GM12878 (cell line): ENCODE data around the gene ARHGAP45. TPM values are rescaled to one million over a fixed set of nuclear protein-coding genes. Genes with fewer than 3 reads are reported as not detected.

Source experiments
- ATAC-seq: fragments of 200-7000 bp; cut with Tn5 transposase; 3 replicates; pipeline ENCODE4 v1.9.1; 2020; ENCODE audit warnings: mild to moderate bottlenecking, moderate library complexity
- BruUV-seq: library from RNA; stranded (reverse); fragments of 400-500 nt; replicated peaks from 2 replicates; lab custom pipeline; 2021; lab: Mats Ljungman, UMichigan
- CTCF ChIA-PET: fragments of 300-600 bp; sonication (Branson Sonifier 250); formaldehyde crosslinking; extraction: SDS; loops from one replicate; lab custom pipeline; 2021; ENCODE audit warnings: inconsistent platforms; lab: Yijun Ruan, JAX
- POLR2A ChIA-PET: fragments of 350-600 bp; formaldehyde crosslinking; extraction: SDS; loops from one replicate; lab custom pipeline; 2021; ENCODE audit warnings: inconsistent platforms; lab: Charles Lee
- RAD21 ChIA-PET: fragments of 300-600 bp; sonication (Branson Sonifier 250); formaldehyde crosslinking; loops from one replicate; lab custom pipeline; 2023; ENCODE audit warnings: antibody characterized with exemption; ENCODE audit not compliant: unreplicated experiment; lab: Charles Lee
- SMC1A ChIA-PET: fragments of 300-600 bp; sonication (Branson Sonifier 250); formaldehyde crosslinking; loops from one replicate; lab custom pipeline; 2023; ENCODE audit not compliant: unreplicated experiment, uncharacterized antibody; lab: Charles Lee
- DNase-seq: peaks from one replicate; pipeline ENCODE4 v3.0.0-alpha.2; 2011; ENCODE audit warnings: low read depth, low spot score
- FAIRE-seq: peaks from 3 replicates; lab custom pipeline; 2011; peaks lifted over from hg19 to GRCh38; lab: Jason Lieb, UNC
- H2AFZ ChIP-seq: 2 replicates; pipeline ENCODE4 v1.6.0; 2011; ENCODE audit warnings: low read depth, low read length, control low read depth; ENCODE audit not compliant: control insufficient read depth
- H3K27ac ChIP-seq: 2 replicates; pipeline ENCODE4 v1.5.1; 2011; ENCODE audit warnings: control low read depth; ENCODE audit not compliant: control insufficient read depth, insufficient read depth
- H3K27me3 ChIP-seq, 2 experiments: replicated peaks in 1 of 2; 2 replicates each; pipeline versions ENCODE4 v1.6.0 to v1.6.1; 2011; ENCODE audit warnings: low read length in 1 of 2; ENCODE audit not compliant: control insufficient read depth in 2 of 2, insufficient read depth in 2 of 2
- H3K36me3 ChIP-seq, 2 experiments: 2 replicates each; pipeline ENCODE4 v1.5.1; 2011; ENCODE audit warnings: low read length in 1 of 2; ENCODE audit not compliant: control insufficient read depth in 2 of 2, insufficient read depth in 2 of 2
- H3K4me1 ChIP-seq: 2 replicates; pipeline ENCODE4 v1.6.1; 2011; ENCODE audit warnings: mild to moderate bottlenecking, low read length, moderate library complexity, mixed read lengths; ENCODE audit not compliant: control insufficient read depth, insufficient read depth
- H3K4me2 ChIP-seq: 2 replicates; pipeline ENCODE4 v1.6.0; 2011; ENCODE audit warnings: control low read depth; ENCODE audit not compliant: control insufficient read depth, insufficient read depth
- H3K4me3 ChIP-seq: fragments of 200-600 bp; sonication (generic); 2 replicates; pipeline ENCODE4 v1.5.1; 2016
- H3K79me2 ChIP-seq: 2 replicates; pipeline ENCODE4 v1.6.0; 2011; ENCODE audit warnings: low read length; ENCODE audit not compliant: control insufficient read depth, insufficient read depth
- H3K9ac ChIP-seq: 2 replicates; pipeline ENCODE4 v1.8.0; 2011; ENCODE audit warnings: low read length, control low read depth, mixed read lengths; ENCODE audit not compliant: control insufficient read depth, insufficient read depth
- H3K9me3 ChIP-seq: replicated peaks from 3 replicates; pipeline ENCODE4 v1.5.1; 2011; ENCODE audit warnings: mild to moderate bottlenecking, low read length; ENCODE audit not compliant: control insufficient read depth, insufficient read depth
- H4K20me1 ChIP-seq: 2 replicates; pipeline ENCODE4 v1.6.0; 2011; ENCODE audit not compliant: control insufficient read depth, insufficient read depth
- CEBPB ChIP-seq, 2 experiments: fragments of 150-350 bp in 1 of 2; IDR thresholded peaks; 2 replicates each; pipeline ENCODE4 v1.6.1; 2012 to 2014; ENCODE audit warnings: low read depth in 2 of 2, low read length in 2 of 2, borderline replicate concordance in 1 of 2, inconsistent platforms in 1 of 2
- HCFC1 ChIP-seq: fragments of 150-350 bp; IDR thresholded peaks from 2 replicates; pipeline ENCODE4 v1.6.1; 2014; ENCODE audit warnings: low read length
- KLF5 ChIP-seq: fragments of 450-650 bp; IDR thresholded peaks from 2 replicates; pipeline ENCODE4 v1.6.1; 2014; ENCODE audit warnings: mild to moderate bottlenecking; ENCODE audit not compliant: partially characterized antibody
- NRF1 ChIP-seq: conservative IDR thresholded peaks from 2 replicates; pipeline ENCODE4 v1.6.1; 2011; ENCODE audit warnings: mild to moderate bottlenecking, low read depth, low read length, improper control_type of control experiment
- SMAD5 ChIP-seq: IDR thresholded peaks from 2 replicates; pipeline ENCODE4 v1.6.1; 2016; ENCODE audit warnings: antibody characterized with exemption, low read depth
- ZNF384 ChIP-seq: IDR thresholded peaks from 2 replicates; pipeline ENCODE4 v1.6.1; 2012; ENCODE audit warnings: low read depth, mild to moderate bottlenecking, low read length, improper control_type of control experiment, borderline replicate concordance
- WGBS: methylation state at CpG from one replicate; pipeline ENCODE4 v1.1.6; 2016; ENCODE audit warnings: low lambda C conversion rate; ENCODE audit not compliant: insufficient replicate concordance, insufficient coverage; ENCODE audit errors: missing lambda C conversion rate; 5-methylcytosine and 5-hydroxymethylcytosine counted together
- in situ Hi-C: fragments of 300-500 bp; cut with MboI; formaldehyde crosslinking; loops from 9 replicates; pipeline ENCODE4 v1.14.3; 2018; ENCODE audit warnings: mixed read lengths
- intact Hi-C: fragments of 100-400 bp; cut with micrococcal nuclease; formaldehyde crosslinking; loops from one replicate; pipeline ENCODE4 v1.14.2; 2022; ENCODE audit not compliant: unreplicated experiment
- polyA plus RNA-seq, 11 experiments: library from polyadenylated mRNA; depleted of rRNA in 4 of 11; unstranded in 6 of 11; stranded (reverse) in 5 of 11; fragments of >200 nt; fragmentation: Nextera tagmentation in 4 of 11; fragmentation: Illumina TruSeq in 1 of 11; extraction: Ambion mirVana in 4 of 11; extraction: Trizol in 1 of 11; gene quantifications; 1 replicate in 1 of 11; 2 replicates in 10 of 11; pipeline versions ENCODE4 v1.2.1 to v1.2.3, GENCODE V29; 2011 to 2016; ENCODE audit warnings: inconsistent platforms in 2 of 11, missing spikeins in 2 of 11, low read depth in 1 of 11
- total RNA-seq, 4 experiments: library from RNA; depleted of rRNA in 3 of 4; stranded (reverse); fragments of >200 nt in 3 of 4; fragmentation: Illumina TruSeq in 1 of 4; extraction: Trizol in 1 of 4; gene quantifications; 2 replicates each; pipeline versions ENCODE4 v1.2.1 to v1.2.3, GENCODE V29; 2013 to 2021
- TF ChIP-seq, protein P1 (sequence below): IDR thresholded peaks from 2 replicates; pipeline ENCODE4 v1.6.1; 2012; ENCODE audit warnings: improper control_type of control experiment, low read depth, low read length; ENCODE audit not compliant: insufficient replicate concordance
- TF ChIP-seq, protein P2 (sequence below): IDR thresholded peaks from 2 replicates; pipeline ENCODE4 v1.6.1; 2012; ENCODE audit warnings: low read depth, low read length, improper control_type of control experiment
- TF ChIP-seq, protein P3 (sequence below): fragments of 150-350 bp; IDR thresholded peaks from 2 replicates; pipeline ENCODE4 v1.6.1; 2014; ENCODE audit warnings: mild to moderate bottlenecking, low read depth, low read length
- TF ChIP-seq, protein P4 (sequence below): fragments of 450-650 bp; IDR thresholded peaks from 2 replicates; pipeline ENCODE4 v1.6.1; 2017; ENCODE audit warnings: mild to moderate bottlenecking

ARHGAP45 gene
- total and polyA plus RNA-seq, 10 of the 15 experiments (the other 5 are each of a cell fraction or from before 2014, with no cell fraction given), result 1.4 to 151 (median 59.9) TPM

DNA sequence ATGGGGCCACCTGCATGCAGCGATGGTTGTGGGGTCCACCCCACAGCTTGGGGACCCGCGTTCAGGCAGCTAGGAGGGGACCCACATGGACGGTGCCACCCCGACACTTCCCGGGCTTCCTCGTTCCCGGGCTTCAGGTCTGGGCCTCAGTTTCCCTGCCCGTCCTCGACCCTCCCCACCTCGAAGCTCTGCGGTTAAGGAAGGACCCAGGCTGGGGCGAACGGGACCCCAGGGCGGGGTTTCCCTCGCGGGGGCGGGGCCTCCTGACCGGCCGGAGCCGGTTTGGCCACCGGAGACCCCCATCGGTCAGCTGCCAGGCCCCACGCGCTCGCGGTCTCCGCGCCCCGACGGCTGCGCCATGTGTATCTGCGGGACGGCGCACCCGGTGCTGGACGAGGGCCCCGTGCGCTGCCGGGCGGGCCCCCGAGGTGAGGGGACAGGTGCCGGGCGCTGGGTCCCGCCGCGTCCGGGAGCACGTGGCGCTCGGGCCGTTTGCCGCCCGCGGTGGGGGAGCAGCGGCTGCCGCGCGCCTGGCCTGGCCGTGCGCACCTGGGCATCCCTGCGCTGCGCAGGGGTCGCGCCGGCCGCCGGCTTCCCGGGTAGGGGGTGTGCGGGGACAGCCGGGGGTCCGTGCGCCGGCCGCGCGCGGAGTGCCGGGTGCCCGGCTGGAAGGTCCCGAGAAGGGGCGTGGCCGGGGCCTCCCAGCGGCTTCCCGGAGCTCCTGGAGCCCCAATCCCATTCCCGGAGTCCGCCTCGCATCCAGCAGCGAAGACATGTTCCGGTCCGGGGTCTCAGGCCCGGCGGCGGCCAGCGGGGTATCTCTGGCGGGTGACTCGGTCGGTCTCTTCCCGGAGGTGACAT is 4.2 kb downstream of the ARHGAP45 start:
- DNase-seq, result no peak
- Histone ChIP-seq H3K27me3 (no peaks in the 10 kb centered on the region), H3K27ac (no peak overlapping the region), H3K4me2 (peak overlapping the region; percentile 30; the same call in 1 of the 2 replicates), H3K9ac (no peak overlapping the region), H3K4me3 (no peak overlapping the region), H3K36me3 (peaks cover 20 to 26% of the 10 kb centered on the region in 2 experiments), H3K79me2 (peaks cover 49% of the 10 kb centered on the region), H3K4me1 (peaks cover 23% of the 10 kb centered on the region), H4K20me1 (no peaks in the 10 kb centered on the region), H2AFZ (no peak overlapping the region), H3K9me3 (no peaks in the 10 kb centered on the region; the same call in 2 of the 3 replicates)
- no TSS peak for BruUV-seq
- in situ Hi-C loops (no loop called here), intact Hi-C loops (no loop called here)
- POLR2A ChIA-PET, result no interaction called here
- RAD21 ChIA-PET, result no interaction called here
- no peak for ATAC-seq
- CTCF ChIA-PET, result no interaction called here
- 90% methylated on average over 47 of the region's 99 CpGs for WGBS
- FAIRE-seq, result no peak
- SMC1A ChIA-PET, result no interaction called here
- TF ChIP-seq SMAD5, result no peak
- TF ChIP-seq HCFC1, result no peak
- TF ChIP-seq NRF1, result no peak
- TF ChIP-seq, protein P1, sequence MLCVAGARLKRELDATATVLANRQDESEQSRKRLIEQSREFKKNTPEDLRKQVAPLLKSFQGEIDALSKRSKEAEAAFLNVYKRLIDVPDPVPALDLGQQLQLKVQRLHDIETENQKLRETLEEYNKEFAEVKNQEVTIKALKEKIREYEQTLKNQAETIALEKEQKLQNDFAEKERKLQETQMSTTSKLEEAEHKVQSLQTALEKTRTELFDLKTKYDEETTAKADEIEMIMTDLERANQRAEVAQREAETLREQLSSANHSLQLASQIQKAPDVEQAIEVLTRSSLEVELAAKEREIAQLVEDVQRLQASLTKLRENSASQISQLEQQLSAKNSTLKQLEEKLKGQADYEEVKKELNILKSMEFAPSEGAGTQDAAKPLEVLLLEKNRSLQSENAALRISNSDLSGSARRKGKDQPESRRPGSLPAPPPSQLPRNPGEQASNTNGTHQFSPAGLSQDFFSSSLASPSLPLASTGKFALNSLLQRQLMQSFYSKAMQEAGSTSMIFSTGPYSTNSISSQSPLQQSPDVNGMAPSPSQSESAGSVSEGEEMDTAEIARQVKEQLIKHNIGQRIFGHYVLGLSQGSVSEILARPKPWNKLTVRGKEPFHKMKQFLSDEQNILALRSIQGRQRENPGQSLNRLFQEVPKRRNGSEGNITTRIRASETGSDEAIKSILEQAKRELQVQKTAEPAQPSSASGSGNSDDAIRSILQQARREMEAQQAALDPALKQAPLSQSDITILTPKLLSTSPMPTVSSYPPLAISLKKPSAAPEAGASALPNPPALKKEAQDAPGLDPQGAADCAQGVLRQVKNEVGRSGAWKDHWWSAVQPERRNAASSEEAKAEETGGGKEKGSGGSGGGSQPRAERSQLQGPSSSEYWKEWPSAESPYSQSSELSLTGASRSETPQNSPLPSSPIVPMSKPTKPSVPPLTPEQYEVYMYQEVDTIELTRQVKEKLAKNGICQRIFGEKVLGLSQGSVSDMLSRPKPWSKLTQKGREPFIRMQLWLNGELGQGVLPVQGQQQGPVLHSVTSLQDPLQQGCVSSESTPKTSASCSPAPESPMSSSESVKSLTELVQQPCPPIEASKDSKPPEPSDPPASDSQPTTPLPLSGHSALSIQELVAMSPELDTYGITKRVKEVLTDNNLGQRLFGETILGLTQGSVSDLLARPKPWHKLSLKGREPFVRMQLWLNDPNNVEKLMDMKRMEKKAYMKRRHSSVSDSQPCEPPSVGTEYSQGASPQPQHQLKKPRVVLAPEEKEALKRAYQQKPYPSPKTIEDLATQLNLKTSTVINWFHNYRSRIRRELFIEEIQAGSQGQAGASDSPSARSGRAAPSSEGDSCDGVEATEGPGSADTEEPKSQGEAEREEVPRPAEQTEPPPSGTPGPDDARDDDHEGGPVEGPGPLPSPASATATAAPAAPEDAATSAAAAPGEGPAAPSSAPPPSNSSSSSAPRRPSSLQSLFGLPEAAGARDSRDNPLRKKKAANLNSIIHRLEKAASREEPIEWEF, result no peak
- TF ChIP-seq, protein P2, sequence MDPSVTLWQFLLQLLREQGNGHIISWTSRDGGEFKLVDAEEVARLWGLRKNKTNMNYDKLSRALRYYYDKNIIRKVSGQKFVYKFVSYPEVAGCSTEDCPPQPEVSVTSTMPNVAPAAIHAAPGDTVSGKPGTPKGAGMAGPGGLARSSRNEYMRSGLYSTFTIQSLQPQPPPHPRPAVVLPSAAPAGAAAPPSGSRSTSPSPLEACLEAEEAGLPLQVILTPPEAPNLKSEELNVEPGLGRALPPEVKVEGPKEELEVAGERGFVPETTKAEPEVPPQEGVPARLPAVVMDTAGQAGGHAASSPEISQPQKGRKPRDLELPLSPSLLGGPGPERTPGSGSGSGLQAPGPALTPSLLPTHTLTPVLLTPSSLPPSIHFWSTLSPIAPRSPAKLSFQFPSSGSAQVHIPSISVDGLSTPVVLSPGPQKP, result no peak
- TF ChIP-seq KLF5, result no peak
- no peak for TF ChIP-seq CEBPB (IDR thresholded peaks at IDR 0.05; ENCODE audit: borderline replicate concordance in 1 of 2, low read depth in 2 of 2, low read length in 2 of 2)
- TF ChIP-seq ZNF384, result no peak
- TF ChIP-seq, protein P3, sequence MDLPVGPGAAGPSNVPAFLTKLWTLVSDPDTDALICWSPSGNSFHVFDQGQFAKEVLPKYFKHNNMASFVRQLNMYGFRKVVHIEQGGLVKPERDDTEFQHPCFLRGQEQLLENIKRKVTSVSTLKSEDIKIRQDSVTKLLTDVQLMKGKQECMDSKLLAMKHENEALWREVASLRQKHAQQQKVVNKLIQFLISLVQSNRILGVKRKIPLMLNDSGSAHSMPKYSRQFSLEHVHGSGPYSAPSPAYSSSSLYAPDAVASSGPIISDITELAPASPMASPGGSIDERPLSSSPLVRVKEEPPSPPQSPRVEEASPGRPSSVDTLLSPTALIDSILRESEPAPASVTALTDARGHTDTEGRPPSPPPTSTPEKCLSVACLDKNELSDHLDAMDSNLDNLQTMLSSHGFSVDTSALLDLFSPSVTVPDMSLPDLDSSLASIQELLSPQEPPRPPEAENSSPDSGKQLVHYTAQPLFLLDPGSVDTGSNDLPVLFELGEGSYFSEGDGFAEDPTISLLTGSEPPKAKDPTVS, result no peak
- TF ChIP-seq, protein P4, sequence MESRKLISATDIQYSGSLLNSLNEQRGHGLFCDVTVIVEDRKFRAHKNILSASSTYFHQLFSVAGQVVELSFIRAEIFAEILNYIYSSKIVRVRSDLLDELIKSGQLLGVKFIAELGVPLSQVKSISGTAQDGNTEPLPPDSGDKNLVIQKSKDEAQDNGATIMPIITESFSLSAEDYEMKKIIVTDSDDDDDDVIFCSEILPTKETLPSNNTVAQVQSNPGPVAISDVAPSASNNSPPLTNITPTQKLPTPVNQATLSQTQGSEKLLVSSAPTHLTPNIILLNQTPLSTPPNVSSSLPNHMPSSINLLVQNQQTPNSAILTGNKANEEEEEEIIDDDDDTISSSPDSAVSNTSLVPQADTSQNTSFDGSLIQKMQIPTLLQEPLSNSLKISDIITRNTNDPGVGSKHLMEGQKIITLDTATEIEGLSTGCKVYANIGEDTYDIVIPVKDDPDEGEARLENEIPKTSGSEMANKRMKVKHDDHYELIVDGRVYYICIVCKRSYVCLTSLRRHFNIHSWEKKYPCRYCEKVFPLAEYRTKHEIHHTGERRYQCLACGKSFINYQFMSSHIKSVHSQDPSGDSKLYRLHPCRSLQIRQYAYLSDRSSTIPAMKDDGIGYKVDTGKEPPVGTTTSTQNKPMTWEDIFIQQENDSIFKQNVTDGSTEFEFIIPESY, result no peak
